Kidney epithelial cell (primary cell): ENCODE results near the gene GRIK4. TPM values are rescaled to one million over a fixed set of nuclear protein-coding genes. Genes with fewer than 3 reads are reported as not detected.

ENCODE experiments used
- DNase-seq: peaks from one replicate; pipeline ENCODE4 v3.0.0-alpha.2; 2010; ENCODE audit warnings: low read depth
- H3K27me3 ChIP-seq: 2 replicates; pipeline ENCODE4 v1.6.0; 2011; ENCODE audit warnings: low read length; ENCODE audit not compliant: control insufficient read depth, insufficient read depth
- H3K36me3 ChIP-seq: 2 replicates; pipeline ENCODE4 v1.5.1; 2011; ENCODE audit warnings: low read length; ENCODE audit not compliant: control insufficient read depth, insufficient read depth
- H3K4me3 ChIP-seq: 2 replicates; pipeline ENCODE4 v1.5.1; 2011; ENCODE audit warnings: low read depth, mild to moderate bottlenecking, control low read depth, low read length
- total RNA-seq: library from RNA; depleted of rRNA; stranded (reverse); fragments of >200 nt; gene quantifications from 2 replicates; pipeline ENCODE4 v1.2.3, GENCODE V29; 2015
- TF ChIP-seq, protein P1 (sequence below): IDR thresholded peaks from 2 replicates; pipeline ENCODE4 v1.5.1; 2011; ENCODE audit warnings: mild to moderate bottlenecking, moderate library complexity, low read length, control low read depth, inconsistent platforms; ENCODE audit not compliant: insufficient read depth, poor library complexity, severe bottlenecking

Gene GRIK4
- total RNA-seq, 1 donor from 2014 or later: 0.17 TPM

DNA sequence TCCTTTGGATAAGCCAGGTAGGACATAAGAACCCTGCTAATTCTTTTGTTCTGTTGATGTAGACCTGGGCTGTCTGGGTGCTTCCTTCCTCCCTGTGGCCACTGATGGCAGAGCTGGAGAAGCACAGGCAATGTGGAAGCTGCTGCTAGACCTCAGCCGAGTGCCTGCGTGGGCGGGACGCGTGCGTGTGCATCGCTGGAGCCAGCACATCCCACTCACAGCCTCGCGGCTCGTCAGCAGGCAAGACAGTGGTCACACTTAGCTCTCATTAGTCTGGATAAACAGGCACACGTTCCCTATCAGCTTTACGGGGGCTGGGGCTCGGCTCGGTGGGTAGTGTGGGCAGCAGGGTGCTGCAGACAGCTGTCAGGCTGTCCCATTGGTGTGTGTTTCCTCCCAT lies 155.7 kb downstream of the GRIK4 start:
- Histone ChIP-seq H3K27me3 (peaks cover 33% of the 10 kb centered on the region), H3K4me3 (no peak overlapping the region), H3K36me3 (no peaks in the 10 kb centered on the region)
- no peak for DNase-seq
- TF ChIP-seq, protein P1, sequence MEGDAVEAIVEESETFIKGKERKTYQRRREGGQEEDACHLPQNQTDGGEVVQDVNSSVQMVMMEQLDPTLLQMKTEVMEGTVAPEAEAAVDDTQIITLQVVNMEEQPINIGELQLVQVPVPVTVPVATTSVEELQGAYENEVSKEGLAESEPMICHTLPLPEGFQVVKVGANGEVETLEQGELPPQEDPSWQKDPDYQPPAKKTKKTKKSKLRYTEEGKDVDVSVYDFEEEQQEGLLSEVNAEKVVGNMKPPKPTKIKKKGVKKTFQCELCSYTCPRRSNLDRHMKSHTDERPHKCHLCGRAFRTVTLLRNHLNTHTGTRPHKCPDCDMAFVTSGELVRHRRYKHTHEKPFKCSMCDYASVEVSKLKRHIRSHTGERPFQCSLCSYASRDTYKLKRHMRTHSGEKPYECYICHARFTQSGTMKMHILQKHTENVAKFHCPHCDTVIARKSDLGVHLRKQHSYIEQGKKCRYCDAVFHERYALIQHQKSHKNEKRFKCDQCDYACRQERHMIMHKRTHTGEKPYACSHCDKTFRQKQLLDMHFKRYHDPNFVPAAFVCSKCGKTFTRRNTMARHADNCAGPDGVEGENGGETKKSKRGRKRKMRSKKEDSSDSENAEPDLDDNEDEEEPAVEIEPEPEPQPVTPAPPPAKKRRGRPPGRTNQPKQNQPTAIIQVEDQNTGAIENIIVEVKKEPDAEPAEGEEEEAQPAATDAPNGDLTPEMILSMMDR: no peak

DNA sequence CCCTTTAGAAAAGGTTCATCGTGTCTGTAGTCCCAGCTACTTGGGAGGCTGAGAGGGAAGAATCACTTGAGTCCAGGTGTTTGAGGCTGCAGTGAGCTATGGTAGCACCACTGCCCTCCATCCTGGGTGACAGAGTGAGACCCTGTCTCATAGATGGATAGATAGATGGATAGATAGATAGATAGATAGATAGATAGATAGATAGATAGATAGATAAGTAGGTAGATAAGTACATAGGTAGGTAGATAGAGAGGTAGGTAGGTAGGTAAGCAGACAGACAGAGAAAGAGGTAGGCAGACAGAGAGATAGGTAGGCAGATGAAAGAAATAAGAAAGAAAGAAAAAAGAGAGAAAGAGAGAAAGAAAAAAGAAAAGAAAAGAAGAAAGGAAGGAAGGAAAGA lies 156.4 kb downstream of the GRIK4 start:
- Histone ChIP-seq H3K27me3 (peaks cover 31% of the 10 kb centered on the region), H3K4me3 (no peak overlapping the region), H3K36me3 (no peaks in the 10 kb centered on the region)
- TF ChIP-seq, protein P1: no peak
- DNase-seq: no peak

DNA sequence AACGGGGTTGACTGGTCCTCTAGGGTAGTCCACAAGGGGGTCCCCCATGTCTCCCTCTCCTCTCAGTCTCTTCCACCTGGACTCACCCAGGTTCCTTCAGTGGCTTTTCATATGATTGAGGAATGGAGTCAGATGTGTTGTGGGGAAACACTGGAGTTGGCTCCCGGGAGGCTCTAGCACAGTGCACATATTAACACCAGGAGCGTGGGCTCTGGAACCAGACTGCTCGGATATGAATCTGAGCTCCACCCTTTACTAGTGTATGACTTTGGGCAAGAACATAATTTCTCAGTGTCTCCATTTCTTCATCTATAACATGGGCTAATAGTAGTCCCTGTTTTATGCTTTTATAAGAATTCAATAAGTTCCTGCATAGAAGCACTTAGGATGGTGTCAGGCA lies 157.0 kb downstream of the GRIK4 start:
- Histone ChIP-seq H3K4me3 (no peak overlapping the region), H3K36me3 (no peaks in the 10 kb centered on the region), H3K27me3 (peaks cover 32% of the 10 kb centered on the region)
- TF ChIP-seq, protein P1: no peak
- no peak for DNase-seq

DNA sequence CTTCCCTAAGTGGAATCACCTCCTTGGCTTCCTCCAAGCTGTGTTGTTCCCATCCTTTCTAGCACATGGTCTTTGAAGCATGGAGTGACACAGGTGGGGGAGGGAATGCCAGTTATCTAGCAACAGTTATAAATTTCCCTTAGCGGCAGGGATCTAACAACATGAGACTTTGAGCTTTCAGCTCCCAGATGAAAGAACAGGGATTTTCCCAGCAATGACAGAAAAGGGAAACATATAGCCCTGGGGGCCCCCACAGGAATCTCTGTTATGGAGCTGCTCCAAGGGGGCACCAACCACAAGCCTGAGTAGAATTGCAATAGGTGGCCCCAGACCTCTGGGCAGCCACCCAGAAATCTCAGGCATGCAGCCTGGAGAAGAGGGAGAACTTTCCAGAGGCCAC lies 163.0 kb downstream of the GRIK4 start:
- Histone ChIP-seq H3K4me3 (no peak overlapping the region), H3K27me3 (peaks cover 6% of the 10 kb centered on the region), H3K36me3 (no peaks in the 10 kb centered on the region)
- TF ChIP-seq, protein P1: no peak
- DNase-seq: peak; percentile 45

DNA sequence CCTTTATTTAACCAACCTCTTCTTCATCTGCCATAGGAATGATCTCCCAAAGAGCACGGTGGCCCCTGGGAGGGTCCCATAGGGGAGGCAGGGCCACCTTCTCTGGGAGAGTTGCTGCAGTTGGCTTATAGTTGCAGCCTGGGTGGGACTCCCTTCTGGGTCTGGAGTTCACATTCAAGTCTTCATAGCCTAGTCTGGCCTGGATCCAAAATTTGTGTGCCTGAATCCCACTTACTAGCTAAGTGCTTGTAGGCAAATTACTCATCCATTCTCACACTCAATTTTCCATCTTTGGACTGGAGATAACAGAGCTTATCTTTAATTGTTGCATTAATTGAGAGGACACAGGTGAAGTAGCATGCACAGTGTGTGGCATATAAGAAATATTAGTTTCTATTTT lies 163.6 kb downstream of the GRIK4 start:
- no peak for DNase-seq
- TF ChIP-seq, protein P1: no peak
- no peak overlapping the region for H3K4me3 ChIP-seq
- H3K27me3 ChIP-seq: peaks cover 6% of the 10 kb centered on the region
- H3K36me3 ChIP-seq: no peaks in the 10 kb centered on the region

DNA sequence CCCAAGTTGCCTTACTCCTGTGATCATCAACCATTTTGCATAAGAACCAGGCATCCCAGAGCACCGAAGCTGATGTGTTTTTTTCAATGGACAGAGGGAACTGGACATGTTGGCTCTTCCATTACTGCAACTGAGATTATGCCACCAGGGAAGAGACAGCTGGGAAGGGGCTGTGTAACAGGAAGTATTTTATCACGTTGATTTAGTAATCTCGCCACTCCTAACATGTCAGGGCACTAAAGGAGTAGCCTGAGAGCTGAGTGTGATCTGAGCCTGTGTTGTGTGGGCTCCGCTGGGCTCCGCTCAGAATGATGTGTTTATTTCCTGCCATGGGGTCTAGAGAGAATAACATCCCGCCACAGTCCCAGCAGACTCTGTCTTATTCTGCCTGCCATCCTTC lies 165.4 kb downstream of the GRIK4 start:
- H3K36me3 ChIP-seq: no peaks in the 10 kb centered on the region
- no peak for DNase-seq
- H3K4me3 ChIP-seq: no peak overlapping the region
- H3K27me3 ChIP-seq: peaks cover 6% of the 10 kb centered on the region
- TF ChIP-seq, protein P1: no peak
